Endodermal cell (in vitro differentiated cells): ENCODE data around the gene KIAA0040. TPM values are rescaled to one million over a fixed set of nuclear protein-coding genes. Genes with fewer than 3 reads are reported as not detected.

ENCODE experiments used
- DNase-seq: peaks from one replicate; pipeline ENCODE4 v3.0.0-alpha.2; 2017
- H3K27ac ChIP-seq: 2 replicates; pipeline ENCODE4 v1.5.1; 2013; ENCODE audit warnings: mild to moderate bottlenecking, low read depth, low read length, moderate library complexity
- H3K27me3 ChIP-seq: 2 replicates; pipeline ENCODE4 v1.6.1; 2013; ENCODE audit warnings: mild to moderate bottlenecking, low read length, moderate library complexity; ENCODE audit not compliant: insufficient read depth, control insufficient read depth, poor library complexity, severe bottlenecking
- H3K36me3 ChIP-seq: 2 replicates; pipeline ENCODE4 v1.7.0; 2013; ENCODE audit warnings: mild to moderate bottlenecking, low read length, moderate library complexity; ENCODE audit not compliant: control insufficient read depth, insufficient read depth
- H3K4me1 ChIP-seq: one replicate; pipeline ENCODE4 v1.7.0; 2013; ENCODE audit warnings: low read length; ENCODE audit not compliant: control insufficient read depth, insufficient read depth
- H3K4me3 ChIP-seq: 2 replicates; pipeline ENCODE4 v1.5.1; 2013; ENCODE audit warnings: mild to moderate bottlenecking, low read length, moderate library complexity
- H3K9ac ChIP-seq: 2 replicates; pipeline ENCODE4 v1.6.1; 2013; ENCODE audit warnings: mild to moderate bottlenecking, low read length, moderate library complexity; ENCODE audit not compliant: poor library complexity, severe bottlenecking; ENCODE audit errors: extremely low read depth
- H3K9me3 ChIP-seq: 2 replicates; pipeline ENCODE4 v1.6.1; 2013; ENCODE audit warnings: mild to moderate bottlenecking, low read length, moderate library complexity; ENCODE audit not compliant: control insufficient read depth
- H3K27ac Mint-ChIP-seq: 2 replicates; pipeline ENCODE4 v1.8.0; 2020; ENCODE audit warnings: mixed read lengths
- H3K27me3 Mint-ChIP-seq: 2 replicates; pipeline ENCODE4 v1.8.0; 2021; ENCODE audit warnings: mild to moderate bottlenecking, mixed read lengths; ENCODE audit not compliant: insufficient read depth
- H3K36me3 Mint-ChIP-seq: 2 replicates; pipeline ENCODE4 v1.8.0; 2020; ENCODE audit warnings: low read depth, mixed read lengths
- H3K4me1 Mint-ChIP-seq: 2 replicates; pipeline ENCODE4 v1.8.0; 2020; ENCODE audit warnings: mixed read lengths
- H3K4me3 Mint-ChIP-seq: 2 replicates; pipeline ENCODE4 v1.8.0; 2020; ENCODE audit warnings: mild to moderate bottlenecking, moderate library complexity, mixed read lengths
- H3K9me3 Mint-ChIP-seq: 2 replicates; pipeline ENCODE4 v1.8.0; 2020; ENCODE audit warnings: mild to moderate bottlenecking, mixed read lengths
- CTCF ChIP-seq: fragments of 200-600 bp; sonication (generic); conservative IDR thresholded peaks from 2 replicates; pipeline ENCODE4 v1.5.0; 2021; ENCODE audit warnings: antibody characterized with exemption, mild to moderate bottlenecking
- WGBS, 2 experiments: methylation state at CpG; one replicate each; pipeline versions ENCODE4 v1.1.5 to v1.1.7; 2013; ENCODE audit warnings: missing lambda C conversion rate in 2 of 2, mixed read lengths in 1 of 2; ENCODE audit not compliant: insufficient coverage in 1 of 2, insufficient read length in 1 of 2; 5-methylcytosine and 5-hydroxymethylcytosine counted together
- total RNA-seq, 2 donors: library from RNA; stranded (reverse); fragmentation: NEBNext Ultra II Directional in 1 of 2; extraction: Animal tissue kit (Norgen Biotek cat#: 25700) in 1 of 2; gene quantifications; 2 replicates in 1 of 2; 3 replicates in 1 of 2; pipeline ENCODE4 v1.2.1, GENCODE V29; 2021

The KIAA0040 gene
- total RNA-seq, 2 donors from 2014 or later: 9.2 to 12.9 TPM

GRCh38 chr1:175185903-175186302 lies 6.7 kb downstream of the KIAA0040 start:
- H3K9me3 ChIP-seq: no peaks in the 10 kb centered on the region
- TF ChIP-seq CTCF: no peak
- Mint-ChIP-seq H3K9me3 (no peaks in the 10 kb centered on the region), H3K27me3 (no peaks in the 10 kb centered on the region), H3K4me3 (no peak overlapping the region), H3K4me1 (peaks cover 12% of the 10 kb centered on the region), H3K36me3 (no peaks in the 10 kb centered on the region), H3K27ac (no peak overlapping the region)
- no peak for DNase-seq
- no peaks in the 10 kb centered on the region for H3K27me3 ChIP-seq
- H3K4me3 ChIP-seq: no peak overlapping the region
- WGBS, 2 experiments: 100% methylated on average over 1 of the region's 1 CpG
- H3K4me1 ChIP-seq: no peaks in the 10 kb centered on the region
- H3K27ac ChIP-seq: no peak overlapping the region
- peaks cover 6% of the 10 kb centered on the region for H3K36me3 ChIP-seq
- H3K9ac ChIP-seq: no peak overlapping the region

GRCh38 chr1:175183586-175183985 lies 9.0 kb downstream of the KIAA0040 start:
- peak; percentile 75 for DNase-seq
- Histone ChIP-seq H3K27me3 (no peaks in the 10 kb centered on the region), H3K36me3 (peaks cover 6% of the 10 kb centered on the region), H3K9me3 (no peaks in the 10 kb centered on the region), H3K4me1 (no peaks in the 10 kb centered on the region), H3K4me3 (no peak overlapping the region), H3K9ac (no peak overlapping the region), H3K27ac (no peak overlapping the region)
- Mint-ChIP-seq H3K36me3 (no peaks in the 10 kb centered on the region), H3K27ac (no peak overlapping the region), H3K27me3 (no peaks in the 10 kb centered on the region), H3K4me3 (no peak overlapping the region), H3K4me1 (peaks cover 6% of the 10 kb centered on the region), H3K9me3 (no peaks in the 10 kb centered on the region)
- WGBS, 2 experiments: 89 to 100% methylated on average over 2 to 5 of the region's 5 CpGs
- no peak for TF ChIP-seq CTCF

GRCh38 chr1:175182201-175182746 lies 10.3 kb downstream of the KIAA0040 start:
- 92 to 100% methylated on average over 2 to 4 of the region's 4 CpGs for WGBS, 2 experiments
- peaks cover 7% of the 10 kb centered on the region for H3K36me3 ChIP-seq
- H3K27ac ChIP-seq: no peak overlapping the region
- no peak overlapping the region for H3K4me3 Mint-ChIP-seq
- H3K9me3 Mint-ChIP-seq: no peaks in the 10 kb centered on the region
- H3K4me3 ChIP-seq: no peak overlapping the region
- H3K9me3 ChIP-seq: no peaks in the 10 kb centered on the region
- TF ChIP-seq CTCF: no peak
- H3K4me1 Mint-ChIP-seq: peaks cover 6% of the 10 kb centered on the region
- H3K27ac Mint-ChIP-seq: no peak overlapping the region
- no peaks in the 10 kb centered on the region for H3K27me3 Mint-ChIP-seq
- H3K36me3 Mint-ChIP-seq: no peaks in the 10 kb centered on the region
- no peak overlapping the region for H3K9ac ChIP-seq
- DNase-seq: no peak
- H3K4me1 ChIP-seq: no peaks in the 10 kb centered on the region
- H3K27me3 ChIP-seq: no peaks in the 10 kb centered on the region
